WTC11 (cell line): ENCODE measurements around the gene HDDC3.

ENCODE experiments used
- CREB1 ChIP-seq: sonication (generic); formaldehyde crosslinking; IDR thresholded peaks from 2 replicates; pipeline ENCODE4 v1.8.0; 2023; ENCODE audit warnings: mild to moderate bottlenecking, missing genetic modification reagents
- ELF4 ChIP-seq: sonication (generic); formaldehyde crosslinking; IDR thresholded peaks from 2 replicates; pipeline ENCODE4 v1.8.1; 2022; ENCODE audit warnings: low read depth, mild to moderate bottlenecking, moderate library complexity, missing genetic modification reagents
- FOXJ3 ChIP-seq: sonication (generic); formaldehyde crosslinking; IDR thresholded peaks from 2 replicates; pipeline ENCODE4 v1.9.0; 2021; ENCODE audit warnings: missing genetic modification reagents, mild to moderate bottlenecking, borderline replicate concordance
- FOXP1 ChIP-seq: sonication (generic); formaldehyde crosslinking; IDR thresholded peaks from 2 replicates; pipeline ENCODE4 v1.8.0; 2022; ENCODE audit warnings: missing genetic modification reagents, mild to moderate bottlenecking, moderate library complexity, borderline replicate concordance
- JUN ChIP-seq: sonication (generic); formaldehyde crosslinking; IDR thresholded peaks from 2 replicates; pipeline ENCODE4 v1.8.0; 2023; ENCODE audit warnings: mild to moderate bottlenecking, missing genetic modification reagents
- MAX ChIP-seq: sonication (generic); formaldehyde crosslinking; IDR thresholded peaks from 2 replicates; pipeline ENCODE4 v1.8.0; 2022; ENCODE audit warnings: mild to moderate bottlenecking, missing genetic modification reagents
- NR3C1 ChIP-seq: sonication (generic); formaldehyde crosslinking; conservative IDR thresholded peaks from 2 replicates; pipeline ENCODE4 v1.8.1; 2023; ENCODE audit warnings: low read depth, mild to moderate bottlenecking, missing genetic modification reagents
- ZNF416 ChIP-seq: fragments of 250-450 bp; sonication (Bioruptor Pico); IDR thresholded peaks from 2 replicates; pipeline ENCODE4 v1.9.0; 2021; ENCODE audit warnings: mild to moderate bottlenecking, inconsistent platforms
- TF ChIP-seq, protein P1 (sequence below): sonication (generic); formaldehyde crosslinking; IDR thresholded peaks from 2 replicates; pipeline ENCODE4 v1.8.1; 2023; ENCODE audit warnings: mild to moderate bottlenecking, missing genetic modification reagents, moderate library complexity
- TF ChIP-seq, protein P2 (sequence below): fragments of 200-600 bp; IDR thresholded peaks from 2 replicates; pipeline ENCODE4 v1.8.0; 2022; ENCODE audit warnings: antibody characterized with exemption
- TF ChIP-seq, protein P3 (sequence below): sonication (generic); formaldehyde crosslinking; IDR thresholded peaks from 2 replicates; pipeline ENCODE4 v1.8.1; 2022; ENCODE audit warnings: low read depth, mild to moderate bottlenecking, moderate library complexity, missing genetic modification reagents, borderline replicate concordance
- TF ChIP-seq, protein P4 (sequence below): sonication (generic); formaldehyde crosslinking; IDR thresholded peaks from 2 replicates; pipeline ENCODE4 v1.8.0; 2022; ENCODE audit warnings: missing genetic modification reagents
- TF ChIP-seq, protein P5 (sequence below): sonication (generic); formaldehyde crosslinking; IDR thresholded peaks from 2 replicates; pipeline ENCODE4 v1.8.1; 2023; ENCODE audit warnings: mild to moderate bottlenecking, missing genetic modification reagents, borderline replicate concordance

GRCh38 chr15:90918835-90919234, 13.5 kb downstream of the HDDC3 start:
- TF ChIP-seq MAX (CRISPR knock-in tag) = no peak
- TF ChIP-seq, protein P1, sequence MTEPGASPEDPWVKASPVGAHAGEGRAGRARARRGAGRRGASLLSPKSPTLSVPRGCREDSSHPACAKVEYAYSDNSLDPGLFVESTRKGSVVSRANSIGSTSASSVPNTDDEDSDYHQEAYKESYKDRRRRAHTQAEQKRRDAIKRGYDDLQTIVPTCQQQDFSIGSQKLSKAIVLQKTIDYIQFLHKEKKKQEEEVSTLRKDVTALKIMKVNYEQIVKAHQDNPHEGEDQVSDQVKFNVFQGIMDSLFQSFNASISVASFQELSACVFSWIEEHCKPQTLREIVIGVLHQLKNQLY (CRISPR knock-in tag) = no peak
- TF ChIP-seq, protein P2, sequence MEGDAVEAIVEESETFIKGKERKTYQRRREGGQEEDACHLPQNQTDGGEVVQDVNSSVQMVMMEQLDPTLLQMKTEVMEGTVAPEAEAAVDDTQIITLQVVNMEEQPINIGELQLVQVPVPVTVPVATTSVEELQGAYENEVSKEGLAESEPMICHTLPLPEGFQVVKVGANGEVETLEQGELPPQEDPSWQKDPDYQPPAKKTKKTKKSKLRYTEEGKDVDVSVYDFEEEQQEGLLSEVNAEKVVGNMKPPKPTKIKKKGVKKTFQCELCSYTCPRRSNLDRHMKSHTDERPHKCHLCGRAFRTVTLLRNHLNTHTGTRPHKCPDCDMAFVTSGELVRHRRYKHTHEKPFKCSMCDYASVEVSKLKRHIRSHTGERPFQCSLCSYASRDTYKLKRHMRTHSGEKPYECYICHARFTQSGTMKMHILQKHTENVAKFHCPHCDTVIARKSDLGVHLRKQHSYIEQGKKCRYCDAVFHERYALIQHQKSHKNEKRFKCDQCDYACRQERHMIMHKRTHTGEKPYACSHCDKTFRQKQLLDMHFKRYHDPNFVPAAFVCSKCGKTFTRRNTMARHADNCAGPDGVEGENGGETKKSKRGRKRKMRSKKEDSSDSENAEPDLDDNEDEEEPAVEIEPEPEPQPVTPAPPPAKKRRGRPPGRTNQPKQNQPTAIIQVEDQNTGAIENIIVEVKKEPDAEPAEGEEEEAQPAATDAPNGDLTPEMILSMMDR = no peak
- TF ChIP-seq CREB1 = no peak
- no peak for TF ChIP-seq ZNF416 (CRISPR knock-in tag)
- no peak for TF ChIP-seq NR3C1 (CRISPR knock-in tag)
- no peak for TF ChIP-seq FOXP1 (CRISPR knock-in tag)
- no peak for TF ChIP-seq FOXJ3 (CRISPR knock-in tag)
- TF ChIP-seq, protein P3, sequence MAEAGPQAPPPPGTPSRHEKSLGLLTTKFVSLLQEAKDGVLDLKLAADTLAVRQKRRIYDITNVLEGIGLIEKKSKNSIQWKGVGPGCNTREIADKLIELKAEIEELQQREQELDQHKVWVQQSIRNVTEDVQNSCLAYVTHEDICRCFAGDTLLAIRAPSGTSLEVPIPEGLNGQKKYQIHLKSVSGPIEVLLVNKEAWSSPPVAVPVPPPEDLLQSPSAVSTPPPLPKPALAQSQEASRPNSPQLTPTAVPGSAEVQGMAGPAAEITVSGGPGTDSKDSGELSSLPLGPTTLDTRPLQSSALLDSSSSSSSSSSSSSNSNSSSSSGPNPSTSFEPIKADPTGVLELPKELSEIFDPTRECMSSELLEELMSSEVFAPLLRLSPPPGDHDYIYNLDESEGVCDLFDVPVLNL (CRISPR knock-in tag) = no peak
- TF ChIP-seq ELF4 (CRISPR knock-in tag) = no peak
- TF ChIP-seq, protein P4, sequence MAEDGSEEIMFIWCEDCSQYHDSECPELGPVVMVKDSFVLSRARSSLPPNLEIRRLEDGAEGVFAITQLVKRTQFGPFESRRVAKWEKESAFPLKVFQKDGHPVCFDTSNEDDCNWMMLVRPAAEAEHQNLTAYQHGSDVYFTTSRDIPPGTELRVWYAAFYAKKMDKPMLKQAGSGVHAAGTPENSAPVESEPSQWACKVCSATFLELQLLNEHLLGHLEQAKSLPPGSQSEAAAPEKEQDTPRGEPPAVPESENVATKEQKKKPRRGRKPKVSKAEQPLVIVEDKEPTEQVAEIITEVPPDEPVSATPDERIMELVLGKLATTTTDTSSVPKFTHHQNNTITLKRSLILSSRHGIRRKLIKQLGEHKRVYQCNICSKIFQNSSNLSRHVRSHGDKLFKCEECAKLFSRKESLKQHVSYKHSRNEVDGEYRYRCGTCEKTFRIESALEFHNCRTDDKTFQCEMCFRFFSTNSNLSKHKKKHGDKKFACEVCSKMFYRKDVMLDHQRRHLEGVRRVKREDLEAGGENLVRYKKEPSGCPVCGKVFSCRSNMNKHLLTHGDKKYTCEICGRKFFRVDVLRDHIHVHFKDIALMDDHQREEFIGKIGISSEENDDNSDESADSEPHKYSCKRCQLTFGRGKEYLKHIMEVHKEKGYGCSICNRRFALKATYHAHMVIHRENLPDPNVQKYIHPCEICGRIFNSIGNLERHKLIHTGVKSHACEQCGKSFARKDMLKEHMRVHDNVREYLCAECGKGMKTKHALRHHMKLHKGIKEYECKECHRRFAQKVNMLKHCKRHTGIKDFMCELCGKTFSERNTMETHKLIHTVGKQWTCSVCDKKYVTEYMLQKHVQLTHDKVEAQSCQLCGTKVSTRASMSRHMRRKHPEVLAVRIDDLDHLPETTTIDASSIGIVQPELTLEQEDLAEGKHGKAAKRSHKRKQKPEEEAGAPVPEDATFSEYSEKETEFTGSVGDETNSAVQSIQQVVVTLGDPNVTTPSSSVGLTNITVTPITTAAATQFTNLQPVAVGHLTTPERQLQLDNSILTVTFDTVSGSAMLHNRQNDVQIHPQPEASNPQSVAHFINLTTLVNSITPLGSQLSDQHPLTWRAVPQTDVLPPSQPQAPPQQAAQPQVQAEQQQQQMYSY (CRISPR knock-in tag) = no peak
- TF ChIP-seq, protein P5, sequence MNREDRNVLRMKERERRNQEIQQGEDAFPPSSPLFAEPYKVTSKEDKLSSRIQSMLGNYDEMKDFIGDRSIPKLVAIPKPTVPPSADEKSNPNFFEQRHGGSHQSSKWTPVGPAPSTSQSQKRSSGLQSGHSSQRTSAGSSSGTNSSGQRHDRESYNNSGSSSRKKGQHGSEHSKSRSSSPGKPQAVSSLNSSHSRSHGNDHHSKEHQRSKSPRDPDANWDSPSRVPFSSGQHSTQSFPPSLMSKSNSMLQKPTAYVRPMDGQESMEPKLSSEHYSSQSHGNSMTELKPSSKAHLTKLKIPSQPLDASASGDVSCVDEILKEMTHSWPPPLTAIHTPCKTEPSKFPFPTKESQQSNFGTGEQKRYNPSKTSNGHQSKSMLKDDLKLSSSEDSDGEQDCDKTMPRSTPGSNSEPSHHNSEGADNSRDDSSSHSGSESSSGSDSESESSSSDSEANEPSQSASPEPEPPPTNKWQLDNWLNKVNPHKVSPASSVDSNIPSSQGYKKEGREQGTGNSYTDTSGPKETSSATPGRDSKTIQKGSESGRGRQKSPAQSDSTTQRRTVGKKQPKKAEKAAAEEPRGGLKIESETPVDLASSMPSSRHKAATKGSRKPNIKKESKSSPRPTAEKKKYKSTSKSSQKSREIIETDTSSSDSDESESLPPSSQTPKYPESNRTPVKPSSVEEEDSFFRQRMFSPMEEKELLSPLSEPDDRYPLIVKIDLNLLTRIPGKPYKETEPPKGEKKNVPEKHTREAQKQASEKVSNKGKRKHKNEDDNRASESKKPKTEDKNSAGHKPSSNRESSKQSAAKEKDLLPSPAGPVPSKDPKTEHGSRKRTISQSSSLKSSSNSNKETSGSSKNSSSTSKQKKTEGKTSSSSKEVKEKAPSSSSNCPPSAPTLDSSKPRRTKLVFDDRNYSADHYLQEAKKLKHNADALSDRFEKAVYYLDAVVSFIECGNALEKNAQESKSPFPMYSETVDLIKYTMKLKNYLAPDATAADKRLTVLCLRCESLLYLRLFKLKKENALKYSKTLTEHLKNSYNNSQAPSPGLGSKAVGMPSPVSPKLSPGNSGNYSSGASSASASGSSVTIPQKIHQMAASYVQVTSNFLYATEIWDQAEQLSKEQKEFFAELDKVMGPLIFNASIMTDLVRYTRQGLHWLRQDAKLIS = no peak
- no peak for TF ChIP-seq JUN (CRISPR knock-in tag)
